ENCODE data around the gene EGLN3.

The EGLN3 gene

GRCh38 chr14:33954016-33954598 lies 3.2 kb upstream of the EGLN3 start:
- peaks cover 17% of the 10 kb centered on the region for H3K4me1 Mint-ChIP-seq (ENCODE audit: low read depth)
- peaks cover 64% of the 10 kb centered on the region for H3K27me3 Mint-ChIP-seq (ENCODE audit: low read depth)
- no peaks in the 10 kb centered on the region for H3K9me3 Mint-ChIP-seq
- H3K36me3 Mint-ChIP-seq (ENCODE audit: low read depth), result peaks cover 9% of the 10 kb centered on the region
- H3K4me3 Mint-ChIP-seq, result no peak overlapping the region
- H3K27ac Mint-ChIP-seq, result no peak overlapping the region
- DNase-seq (ENCODE audit: low spot score), result no peak

DNA sequence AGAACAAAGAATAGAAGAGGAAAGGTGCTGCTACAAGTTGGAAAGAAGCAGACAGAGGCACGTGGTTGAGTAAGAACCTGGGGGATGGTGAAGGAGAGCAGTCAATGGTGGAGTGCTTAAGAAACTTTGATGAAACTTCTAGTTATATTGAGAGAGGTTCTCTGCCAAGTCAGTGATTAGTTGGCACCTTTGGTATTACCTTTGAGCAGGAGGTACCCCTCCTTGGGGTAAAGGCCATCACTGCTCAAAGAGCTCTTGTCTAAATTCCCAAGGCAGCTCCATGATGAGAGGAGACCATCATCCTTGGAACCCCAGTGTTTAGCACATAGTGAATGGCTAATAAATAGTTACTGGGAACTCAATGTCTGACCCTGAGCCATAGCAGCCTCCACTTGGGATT lies 1.7 kb upstream of the EGLN3 start:
- no peak overlapping the region for H3K4me3 Mint-ChIP-seq
- H3K27me3 Mint-ChIP-seq (ENCODE audit: low read depth), result peaks cover 73% of the 10 kb centered on the region

GRCh38 chr14:33951183-33951840 lies 438 bp upstream of the EGLN3 start:
- Mint-ChIP-seq H3K9me3 (no peaks in the 10 kb centered on the region), H3K36me3 (ENCODE audit: low read depth) (peaks cover 32% of the 10 kb centered on the region), H3K27ac (no peak overlapping the region), H3K27me3 (ENCODE audit: low read depth) (peaks cover 77% of the 10 kb centered on the region), H3K4me3 (peak overlapping the region; percentile 86), H3K4me1 (ENCODE audit: low read depth) (peaks cover 37% of the 10 kb centered on the region)
- DNase-seq (ENCODE audit: low spot score), result no peak

More for the DNA sequence above, 1.7 kb upstream of the EGLN3 start:
- Mint-ChIP-seq H3K4me1 (ENCODE audit: low read depth) (peaks cover 26% of the 10 kb centered on the region), H3K9me3 (no peaks in the 10 kb centered on the region), H3K36me3 (ENCODE audit: low read depth) (peaks cover 20% of the 10 kb centered on the region), H3K27ac (no peak overlapping the region)
- no peak for DNase-seq (ENCODE audit: low spot score)

DNA sequence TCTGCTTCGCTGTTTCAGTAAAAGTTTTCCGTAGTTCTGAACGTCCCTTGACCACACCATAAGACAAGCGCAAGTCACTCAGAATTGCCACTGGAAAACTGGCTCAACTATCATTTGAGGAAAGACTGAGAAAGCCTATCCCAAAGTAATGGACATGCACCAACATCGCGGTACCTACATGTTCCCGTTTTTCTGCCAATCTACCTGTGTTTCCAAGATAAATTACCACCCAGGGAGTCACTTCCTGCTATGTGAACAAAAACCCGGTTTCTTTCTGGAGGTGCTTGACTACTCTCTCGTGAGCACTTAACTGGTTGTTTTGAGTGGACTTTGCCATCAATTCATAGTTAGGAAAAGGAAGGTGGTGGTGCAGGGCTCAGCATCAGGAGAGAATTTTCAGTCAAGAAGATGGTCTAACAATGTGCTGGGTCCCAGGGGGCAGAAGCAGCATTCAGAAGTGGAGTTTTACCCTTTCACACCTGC lies 1.4 kb downstream of the EGLN3 start:
- Mint-ChIP-seq H3K4me3 (peak overlapping the region; percentile 86), H3K4me1 (ENCODE audit: low read depth) (peaks cover 46% of the 10 kb centered on the region), H3K36me3 (ENCODE audit: low read depth) (peaks cover 42% of the 10 kb centered on the region), H3K27ac (no peak overlapping the region), H3K27me3 (ENCODE audit: low read depth) (peaks cover 68% of the 10 kb centered on the region), H3K9me3 (no peaks in the 10 kb centered on the region)
- DNase-seq (ENCODE audit: low spot score), result no peak

DNA sequence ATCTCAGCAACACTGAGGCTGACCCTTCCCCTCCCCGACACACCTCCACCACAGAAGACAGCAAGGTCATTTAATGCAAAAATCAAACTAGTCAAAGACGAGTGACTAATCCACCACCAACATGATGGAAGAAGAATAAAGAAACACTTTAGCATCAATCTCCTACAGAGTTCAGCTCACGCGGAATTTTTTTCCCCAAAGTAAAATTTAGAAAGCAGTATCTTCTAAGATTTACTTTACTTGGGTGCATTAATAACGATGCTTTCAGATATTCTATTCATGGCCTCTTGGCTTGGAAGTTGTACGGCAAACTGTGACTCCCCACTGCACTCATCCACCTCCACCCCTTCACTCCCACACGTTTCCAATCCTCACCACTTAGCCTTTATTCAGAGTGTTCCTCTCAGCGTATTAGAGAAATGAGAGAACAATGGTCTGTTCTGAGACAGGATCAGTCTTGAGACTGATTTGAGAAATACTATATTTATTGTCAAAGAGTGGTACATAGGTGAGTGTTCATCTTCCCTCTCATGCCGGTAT lies 1.9 kb downstream of the EGLN3 start:
- no peak for DNase-seq (ENCODE audit: low spot score)
- H3K4me1 Mint-ChIP-seq (ENCODE audit: low read depth), result peaks cover 48% of the 10 kb centered on the region
- no peaks in the 10 kb centered on the region for H3K9me3 Mint-ChIP-seq
- peaks cover 67% of the 10 kb centered on the region for H3K27me3 Mint-ChIP-seq (ENCODE audit: low read depth)
- H3K36me3 Mint-ChIP-seq (ENCODE audit: low read depth), result peaks cover 45% of the 10 kb centered on the region
- H3K27ac Mint-ChIP-seq, result peak overlapping the region; percentile 4
- peak overlapping the region; percentile 86 for H3K4me3 Mint-ChIP-seq

DNA sequence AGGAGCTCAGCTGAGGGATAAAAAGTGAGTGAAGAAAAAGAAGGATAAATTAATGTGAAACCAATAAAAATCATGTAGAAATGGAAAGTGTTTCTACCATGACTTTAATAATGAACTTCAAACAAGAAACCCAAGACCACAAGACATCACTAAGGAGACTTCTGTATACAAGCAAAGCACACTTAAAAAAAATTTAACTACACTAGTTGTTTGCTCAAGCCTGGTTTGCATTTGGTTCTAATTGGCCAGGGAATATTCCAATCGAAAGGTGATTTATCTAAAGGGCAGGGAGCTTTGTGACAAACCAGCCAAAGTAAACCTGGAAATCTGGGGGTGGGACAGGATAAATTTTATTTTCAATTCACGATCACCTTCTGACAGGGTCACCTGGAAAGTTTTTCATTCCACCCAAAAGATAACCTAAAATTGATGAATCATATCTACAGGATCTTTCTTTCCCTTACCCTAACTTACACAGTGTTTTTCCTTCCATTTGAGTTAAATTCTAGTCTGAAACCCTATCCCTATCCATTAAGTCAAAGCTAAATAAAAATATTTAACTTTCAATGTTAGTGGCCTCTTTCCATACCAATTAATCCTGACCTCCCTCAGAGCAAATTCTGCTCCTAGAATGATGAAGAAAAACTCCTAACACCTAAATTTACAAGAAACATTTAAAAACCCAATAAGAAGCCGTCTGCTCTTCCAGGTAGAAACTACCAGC lies 2.6 kb downstream of the EGLN3 start:
- DNase-seq (ENCODE audit: low spot score), result no peak
- H3K27me3 Mint-ChIP-seq (ENCODE audit: low read depth), result peaks cover 62% of the 10 kb centered on the region
- peak overlapping the region; percentile 4 for H3K27ac Mint-ChIP-seq
- H3K36me3 Mint-ChIP-seq (ENCODE audit: low read depth), result peaks cover 49% of the 10 kb centered on the region
- H3K4me1 Mint-ChIP-seq (ENCODE audit: low read depth), result peaks cover 48% of the 10 kb centered on the region
- H3K9me3 Mint-ChIP-seq, result no peaks in the 10 kb centered on the region
- peak overlapping the region; percentile 86 for H3K4me3 Mint-ChIP-seq

DNA sequence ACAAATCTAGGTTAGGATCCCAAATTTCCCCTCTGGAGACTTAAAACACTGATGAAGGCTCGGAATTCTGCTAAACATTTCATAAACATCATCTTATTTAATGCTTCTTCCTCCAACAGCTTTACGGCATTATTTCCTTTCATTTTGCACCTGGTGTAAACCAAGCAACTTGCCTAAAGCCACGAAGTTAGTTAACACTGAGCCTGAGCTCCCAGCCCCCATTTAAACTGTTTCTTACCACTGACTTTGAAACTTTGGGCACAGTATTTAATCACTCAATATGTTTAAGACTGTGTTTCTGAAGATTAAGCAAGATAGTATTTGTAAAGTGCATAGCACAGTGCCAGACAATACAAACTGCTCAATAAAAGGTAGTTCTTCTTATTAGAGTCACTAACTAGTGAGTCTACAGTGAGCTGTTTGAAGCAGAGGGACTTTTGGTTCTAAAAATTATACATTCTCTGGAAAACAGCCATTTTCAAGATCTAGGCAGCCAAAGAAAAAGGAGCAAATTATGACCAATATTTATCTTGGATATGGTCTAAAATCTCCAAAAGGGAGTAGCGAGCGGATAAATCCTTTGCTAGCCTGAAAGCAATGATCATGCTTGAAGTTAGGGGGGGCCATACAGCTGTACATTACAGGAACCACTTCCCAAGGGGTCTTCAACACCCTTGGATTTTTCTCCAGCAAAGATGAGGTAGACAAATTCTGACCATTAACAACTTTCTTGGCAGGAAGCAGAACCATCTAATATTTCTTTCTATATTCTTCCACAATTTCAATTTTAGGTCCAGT lies 4.0 kb downstream of the EGLN3 start:
- no peaks in the 10 kb centered on the region for H3K9me3 Mint-ChIP-seq
- peak overlapping the region; percentile 79 for H3K4me3 Mint-ChIP-seq
- peaks cover 57% of the 10 kb centered on the region for H3K36me3 Mint-ChIP-seq (ENCODE audit: low read depth)
- no peak for DNase-seq (ENCODE audit: low spot score)
- H3K27me3 Mint-ChIP-seq (ENCODE audit: low read depth), result peaks cover 48% of the 10 kb centered on the region
- peaks cover 53% of the 10 kb centered on the region for H3K4me1 Mint-ChIP-seq (ENCODE audit: low read depth)
- H3K27ac Mint-ChIP-seq, result no peak overlapping the region

DNA sequence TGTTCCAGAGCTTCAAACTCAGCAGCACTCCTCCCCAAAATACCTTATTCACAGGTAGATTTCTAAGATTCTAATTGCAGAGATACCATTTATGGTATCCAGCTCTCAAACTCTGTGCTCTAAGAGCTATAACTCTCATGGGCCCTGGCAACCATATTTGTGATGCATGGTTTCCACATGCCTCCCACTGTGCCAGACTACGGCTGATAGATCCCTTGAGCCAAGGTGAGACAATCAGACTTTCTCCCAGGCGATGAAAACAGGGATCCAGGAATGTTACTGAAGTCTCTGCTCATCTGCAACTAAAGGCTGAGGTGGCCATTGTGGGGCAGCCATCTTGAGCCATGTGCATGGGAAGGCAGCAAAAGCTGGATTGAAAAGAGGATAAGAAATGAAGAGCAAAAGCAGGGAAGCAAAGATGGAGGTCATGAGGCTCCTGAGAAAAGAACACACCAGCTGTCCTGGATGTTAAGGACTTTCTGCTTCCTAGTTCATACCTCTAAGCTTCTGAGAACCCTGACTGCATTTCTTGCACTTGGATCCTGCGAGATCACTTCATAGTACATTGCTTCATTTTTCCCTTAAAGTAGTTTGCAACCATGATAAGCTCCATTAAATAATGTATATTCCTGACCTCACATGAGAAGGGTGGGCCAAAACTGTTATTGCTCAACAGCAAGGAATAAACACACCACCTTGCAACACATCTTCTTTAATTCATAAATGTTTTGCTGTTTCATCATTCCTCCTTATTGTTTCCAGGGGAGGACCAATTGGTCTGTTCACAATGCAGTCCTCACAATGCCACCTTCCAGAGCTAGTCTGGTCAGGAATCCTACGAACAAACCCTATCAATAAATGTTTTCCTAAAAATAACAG lies 5.4 kb downstream of the EGLN3 start:
- Mint-ChIP-seq H3K4me1 (ENCODE audit: low read depth) (peaks cover 55% of the 10 kb centered on the region), H3K27ac (no peak overlapping the region), H3K36me3 (ENCODE audit: low read depth) (peaks cover 69% of the 10 kb centered on the region), H3K27me3 (ENCODE audit: low read depth) (peaks cover 42% of the 10 kb centered on the region), H3K9me3 (no peaks in the 10 kb centered on the region), H3K4me3 (peak overlapping the region; percentile 52)
- no peak for DNase-seq (ENCODE audit: low spot score)

DNA sequence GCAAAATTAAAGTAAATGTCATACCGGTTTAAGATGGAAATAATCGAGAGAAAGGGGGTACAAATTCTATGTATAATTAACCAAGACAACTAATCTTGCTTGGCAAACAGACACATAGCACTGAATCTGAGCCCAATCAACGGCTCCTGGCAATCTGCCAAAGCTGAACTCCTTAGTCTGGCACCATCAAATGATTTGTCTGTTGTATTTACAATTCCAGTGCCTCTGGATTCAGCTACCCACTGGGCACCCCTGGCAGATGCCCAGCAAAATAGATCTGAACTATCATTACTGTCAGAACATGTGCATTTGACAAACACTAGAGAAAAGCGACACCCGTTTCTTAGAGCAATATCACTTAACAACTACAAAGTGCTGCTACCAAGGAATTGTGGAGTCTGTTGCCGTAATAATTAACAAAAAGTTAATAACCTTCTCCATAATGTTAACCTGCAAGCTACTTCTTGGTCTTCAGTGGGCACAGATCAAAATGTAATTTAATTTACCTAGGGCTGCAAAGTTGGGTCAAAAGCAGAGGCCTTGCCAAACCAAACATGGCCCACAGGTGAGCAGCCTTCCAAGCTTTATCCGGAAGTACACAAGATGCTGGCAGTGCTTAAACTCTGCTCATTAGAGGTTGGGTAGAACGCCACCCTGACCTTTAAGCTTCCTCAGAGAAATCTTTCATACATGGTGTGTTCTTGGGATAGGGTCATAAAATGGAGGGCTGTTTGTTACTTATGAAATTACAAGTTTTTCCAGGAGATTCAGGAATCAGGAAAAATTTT lies 7.6 kb downstream of the EGLN3 start:
- DNase-seq (ENCODE audit: low spot score), result no peak
- Mint-ChIP-seq H3K27me3 (ENCODE audit: low read depth) (peaks cover 26% of the 10 kb centered on the region), H3K9me3 (no peaks in the 10 kb centered on the region), H3K36me3 (ENCODE audit: low read depth) (peaks cover 62% of the 10 kb centered on the region), H3K27ac (no peak overlapping the region), H3K4me1 (ENCODE audit: low read depth) (peaks cover 48% of the 10 kb centered on the region), H3K4me3 (peak overlapping the region; percentile 1)

GRCh38 chr14:33941718-33942117 lies 9.2 kb downstream of the EGLN3 start:
- peaks cover 40% of the 10 kb centered on the region for H3K4me1 Mint-ChIP-seq (ENCODE audit: low read depth)
- H3K9me3 Mint-ChIP-seq, result no peaks in the 10 kb centered on the region
- no peak for DNase-seq (ENCODE audit: low spot score)
- H3K27me3 Mint-ChIP-seq (ENCODE audit: low read depth), result peaks cover 19% of the 10 kb centered on the region
- no peak overlapping the region for H3K27ac Mint-ChIP-seq
- peaks cover 51% of the 10 kb centered on the region for H3K36me3 Mint-ChIP-seq (ENCODE audit: low read depth)
- H3K4me3 Mint-ChIP-seq, result peak overlapping the region; percentile 3

DNA sequence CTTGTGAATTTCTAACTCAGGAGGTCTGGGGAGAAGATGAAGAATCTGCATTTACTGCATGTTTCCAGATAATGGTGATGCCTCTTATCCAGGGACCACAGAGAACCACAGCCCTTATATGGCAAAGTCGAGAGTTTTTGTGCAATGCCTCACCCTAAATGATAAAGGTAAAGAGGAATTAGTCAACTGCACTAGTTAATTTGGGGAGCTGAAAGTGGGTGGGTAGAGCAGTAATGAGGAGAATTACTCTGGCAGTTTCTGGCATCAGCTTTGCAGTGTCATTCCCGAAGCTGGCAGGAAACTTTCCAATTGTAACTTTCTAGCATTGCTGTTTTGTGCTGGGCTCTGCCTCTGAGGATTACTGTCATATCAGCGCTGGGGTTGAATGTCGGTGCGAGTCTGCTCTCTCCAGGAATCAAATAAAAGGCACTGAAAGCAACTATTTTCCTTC lies 10.3 kb downstream of the EGLN3 start:
- Mint-ChIP-seq H3K4me3 (peak overlapping the region; percentile 14), H3K4me1 (ENCODE audit: low read depth) (peaks cover 41% of the 10 kb centered on the region), H3K36me3 (ENCODE audit: low read depth) (peaks cover 51% of the 10 kb centered on the region), H3K27me3 (ENCODE audit: low read depth) (peaks cover 16% of the 10 kb centered on the region), H3K27ac (no peak overlapping the region), H3K9me3 (no peaks in the 10 kb centered on the region)
- no peak for DNase-seq (ENCODE audit: low spot score)
